Mesenchymal stem cell (in vitro differentiated cells and primary cell): ENCODE measurements around the gene TEX54.

Source experiments
- DNase-seq: peaks from one replicate; pipeline ENCODE4 v3.0.0-alpha.2; 2013
- H2AFZ ChIP-seq: one replicate; pipeline ENCODE4 v1.6.1; 2013; ENCODE audit warnings: low read depth, mild to moderate bottlenecking, control low read depth, inconsistent platforms, low read length, moderate library complexity
- H2AK5ac ChIP-seq: 2 replicates; pipeline ENCODE4 v1.6.1; 2013; ENCODE audit warnings: low read length, moderate library complexity, mild to moderate bottlenecking, inconsistent platforms; ENCODE audit not compliant: severe bottlenecking
- H2BK120ac ChIP-seq: one replicate; pipeline ENCODE4 v1.6.1; 2013; ENCODE audit warnings: low read depth, mild to moderate bottlenecking, inconsistent platforms, low read length, moderate library complexity
- H2BK12ac ChIP-seq, 2 experiments: one replicate each; pipeline ENCODE4 v1.6.1; 2013; ENCODE audit warnings: inconsistent platforms in 2 of 2, low read length in 2 of 2, mild to moderate bottlenecking in 2 of 2, moderate library complexity in 2 of 2, control low read depth in 1 of 2
- H2BK15ac ChIP-seq: one replicate; pipeline ENCODE4 v1.6.1; 2013; ENCODE audit warnings: mild to moderate bottlenecking, low read depth, inconsistent platforms; ENCODE audit not compliant: poor library complexity, severe bottlenecking
- H2BK5ac ChIP-seq: 2 replicates; pipeline ENCODE4 v1.6.1; 2013; ENCODE audit warnings: low read depth, mild to moderate bottlenecking, low read length, control low read depth, inconsistent platforms; ENCODE audit not compliant: poor library complexity, severe bottlenecking
- H3K14ac ChIP-seq, 2 experiments: one replicate each; pipeline ENCODE4 v1.6.1; 2013; ENCODE audit warnings: inconsistent platforms in 2 of 2, low read length in 2 of 2, control low read depth in 1 of 2, mild to moderate bottlenecking in 1 of 2, moderate library complexity in 1 of 2
- H3K18ac ChIP-seq, 2 experiments: one replicate each; pipeline ENCODE4 v1.6.1; 2013; ENCODE audit warnings: inconsistent platforms in 2 of 2, low read length in 2 of 2, control low read depth in 1 of 2, low read depth in 1 of 2, mild to moderate bottlenecking in 1 of 2
- H3K23ac ChIP-seq, 2 experiments: one replicate each; pipeline ENCODE4 v1.6.1; 2013; ENCODE audit warnings: inconsistent platforms in 2 of 2, low read length in 2 of 2, mild to moderate bottlenecking in 2 of 2, moderate library complexity in 2 of 2, control low read depth in 1 of 2
- H3K27ac ChIP-seq: 2 replicates; pipeline ENCODE4 v1.5.1; 2013; ENCODE audit warnings: mild to moderate bottlenecking, moderate library complexity, low read length, control low read depth, inconsistent platforms; ENCODE audit not compliant: poor library complexity, severe bottlenecking
- H3K27me3 ChIP-seq, 2 experiments: 2 replicates each; pipeline versions ENCODE4 v1.6.1 to v1.7.0; 2013; ENCODE audit warnings: low read length in 2 of 2, mild to moderate bottlenecking in 2 of 2, moderate library complexity in 2 of 2, control low read depth in 1 of 2, inconsistent platforms in 1 of 2; ENCODE audit not compliant: control insufficient read depth in 1 of 2, insufficient read depth in 1 of 2
- H3K36me3 ChIP-seq, 2 experiments: 2 replicates each; pipeline versions ENCODE4 v1.6.1 to v1.7.0; 2013; ENCODE audit warnings: low read length in 2 of 2, control low read depth in 1 of 2, inconsistent platforms in 1 of 2, low read depth in 1 of 2, mild to moderate bottlenecking in 1 of 2; ENCODE audit not compliant: insufficient read depth in 2 of 2, control insufficient read depth in 1 of 2
- H3K4ac ChIP-seq, 2 experiments: one replicate each; pipeline ENCODE4 v1.6.1; 2013; ENCODE audit warnings: inconsistent platforms in 2 of 2, low read length in 2 of 2, mild to moderate bottlenecking in 2 of 2, moderate library complexity in 2 of 2, control low read depth in 1 of 2, low read depth in 1 of 2
- H3K4me1 ChIP-seq: 2 replicates; pipeline ENCODE4 v1.6.1; 2013; ENCODE audit warnings: low read depth, low read length, control low read depth; ENCODE audit not compliant: control insufficient read depth, insufficient read depth
- H3K4me2 ChIP-seq: 2 replicates; pipeline ENCODE4 v1.6.1; 2013; ENCODE audit warnings: low read length, mild to moderate bottlenecking, inconsistent platforms; ENCODE audit not compliant: poor library complexity, severe bottlenecking
- H3K4me3 ChIP-seq, 2 experiments: 2 replicates each; pipeline versions ENCODE4 v1.5.1 to v1.7.0; 2013; ENCODE audit warnings: low read length in 2 of 2, mild to moderate bottlenecking in 2 of 2, control low read depth in 1 of 2, low read depth in 1 of 2; ENCODE audit not compliant: insufficient read depth in 1 of 2
- H3K79me1 ChIP-seq: replicated peaks from 2 replicates; pipeline ENCODE4 v1.6.1; 2013; ENCODE audit warnings: mild to moderate bottlenecking, control low read depth, low read length, inconsistent platforms; ENCODE audit not compliant: poor library complexity, severe bottlenecking
- H3K9ac ChIP-seq: 2 replicates; pipeline ENCODE4 v1.7.0; 2013; ENCODE audit warnings: mild to moderate bottlenecking, low read length, moderate library complexity
- H3K9me3 ChIP-seq: 2 replicates; pipeline ENCODE4 v1.7.0; 2013; ENCODE audit warnings: mild to moderate bottlenecking, low read length; ENCODE audit not compliant: control insufficient read depth
- H4K8ac ChIP-seq: one replicate; pipeline ENCODE4 v1.6.1; 2013; ENCODE audit warnings: inconsistent platforms, mild to moderate bottlenecking, low read length, moderate library complexity
- H4K91ac ChIP-seq: one replicate; pipeline ENCODE4 v1.6.1; 2013; ENCODE audit warnings: mild to moderate bottlenecking, low read length, inconsistent platforms
- WGBS: methylation state at CpG from one replicate; pipeline ENCODE4 v1.1.7; 2013; ENCODE audit warnings: mixed read lengths; 5-methylcytosine and 5-hydroxymethylcytosine counted together

Gene TEX54

DNA sequence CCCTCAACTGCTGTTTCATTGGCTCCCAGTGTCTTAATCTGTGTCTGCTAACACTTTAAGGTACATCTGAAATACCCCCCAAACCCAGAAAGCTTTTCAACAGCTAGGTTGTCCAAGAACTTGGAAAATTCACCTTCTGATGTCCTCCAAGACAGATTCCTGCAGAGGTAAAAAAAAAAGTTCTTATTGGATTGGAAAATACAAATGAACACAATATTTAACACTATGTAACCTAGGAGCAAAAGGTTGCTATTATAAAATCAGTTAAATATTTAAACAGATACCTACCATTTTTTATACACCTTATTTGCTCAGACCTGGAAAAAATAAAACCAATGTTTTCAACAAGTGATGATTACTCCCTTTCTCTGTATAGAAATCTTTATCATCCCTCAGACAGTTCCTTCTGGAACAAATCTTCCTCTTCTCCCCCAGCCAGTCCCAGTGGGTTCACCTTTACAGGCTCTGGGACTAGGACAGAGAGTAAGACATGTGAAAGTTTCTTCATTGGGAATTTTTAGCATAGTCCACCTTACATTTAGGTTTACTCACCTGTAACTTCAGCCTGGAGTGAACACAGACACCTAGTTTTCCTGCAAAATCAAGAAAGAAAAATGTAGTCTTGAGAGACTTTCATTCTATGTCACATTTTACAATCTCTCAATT lies 20.0 kb upstream of the TEX54 start:
- Histone ChIP-seq H2AFZ (no peak overlapping the region), H3K27ac (no peak overlapping the region), H2AK5ac (no peak overlapping the region), H3K27me3 (no peaks in the 10 kb centered on the region), H3K4me1 (peaks cover 8% of the 10 kb centered on the region), H4K8ac (no peak overlapping the region), H3K4me3 (no peak overlapping the region), H3K36me3 (peaks cover 13 to 38% of the 10 kb centered on the region in 2 experiments), H3K23ac (no peak overlapping the region), H3K79me1 (no peaks in the 10 kb centered on the region), H4K91ac (no peak overlapping the region), H2BK120ac (no peak overlapping the region), H3K18ac (no peak overlapping the region), H2BK12ac (no peak overlapping the region), H2BK15ac (no peak overlapping the region), H3K9me3 (no peaks in the 10 kb centered on the region), H3K14ac (no peak overlapping the region), H2BK5ac (no peak overlapping the region), H3K4me2 (no peak overlapping the region), H3K4ac (no peak overlapping the region), H3K9ac (peak overlapping the region; percentile 94)
- DNase-seq, result no peak

- H4K91ac ChIP-seq, result no peak overlapping the region
- H3K9me3 ChIP-seq, result no peaks in the 10 kb centered on the region
- no peak overlapping the region for H3K18ac ChIP-seq
- H3K14ac ChIP-seq, result no peak overlapping the region
- no peak overlapping the region for H3K4me2 ChIP-seq
- no peak overlapping the region for H3K4ac ChIP-seq
- H3K4me3 ChIP-seq, result no peak overlapping the region
- no peak overlapping the region for H2AFZ ChIP-seq
- H2BK15ac ChIP-seq, result no peak overlapping the region
- WGBS, result 79% methylated on average over 3 of the region's 3 CpGs
- no peak overlapping the region for H4K8ac ChIP-seq
- no peak overlapping the region for H3K23ac ChIP-seq
- no peak for DNase-seq
- no peak overlapping the region for H3K27ac ChIP-seq
- no peaks in the 10 kb centered on the region for H3K79me1 ChIP-seq
- H2BK120ac ChIP-seq, result no peak overlapping the region
- H2BK12ac ChIP-seq, result no peak overlapping the region
- no peak overlapping the region for H2AK5ac ChIP-seq
- H2BK5ac ChIP-seq, result no peak overlapping the region
- H3K4me1 ChIP-seq, result peaks cover 5% of the 10 kb centered on the region
- H3K27me3 ChIP-seq, result no peaks in the 10 kb centered on the region
- peaks cover 13 to 38% of the 10 kb centered on the region in 2 experiments for H3K36me3 ChIP-seq
- H3K9ac ChIP-seq, result no peak overlapping the region
Measured at GRCh38 chr11:62851807-62852522, 19.3 kb upstream of the TEX54 start.

- Histone ChIP-seq H3K9ac (no peak overlapping the region), H2BK12ac (no peak overlapping the region), H2AK5ac (no peak overlapping the region), H4K8ac (no peak overlapping the region), H3K4me3 (no peak overlapping the region), H3K23ac (no peak overlapping the region), H2AFZ (no peak overlapping the region), H3K9me3 (no peaks in the 10 kb centered on the region), H3K4ac (no peak overlapping the region), H4K91ac (no peak overlapping the region), H3K14ac (no peak overlapping the region), H3K27ac (no peak overlapping the region), H2BK15ac (no peak overlapping the region), H3K18ac (no peak overlapping the region), H2BK5ac (no peak overlapping the region), H3K27me3 (no peaks in the 10 kb centered on the region), H3K79me1 (no peaks in the 10 kb centered on the region), H3K36me3 (peaks cover 13 to 38% of the 10 kb centered on the region in 2 experiments), H3K4me2 (no peak overlapping the region), H3K4me1 (peaks cover 4% of the 10 kb centered on the region), H2BK120ac (no peak overlapping the region)
- DNase-seq, result no peak
- 59% methylated on average over 14 of the region's 15 CpGs for WGBS
Measured at GRCh38 chr11:62850911-62851806, 18.5 kb upstream of the TEX54 start.

- Histone ChIP-seq H3K4me1 (peaks cover 4% of the 10 kb centered on the region), H3K9me3 (no peaks in the 10 kb centered on the region), H2AFZ (no peak overlapping the region), H4K8ac (no peak overlapping the region), H3K18ac (no peak overlapping the region), H2BK12ac (no peak overlapping the region), H3K23ac (no peak overlapping the region), H3K27ac (no peak overlapping the region), H3K27me3 (no peaks in the 10 kb centered on the region), H3K9ac (no peak overlapping the region), H2BK5ac (no peak overlapping the region), H4K91ac (no peak overlapping the region), H2AK5ac (no peak overlapping the region), H3K79me1 (no peaks in the 10 kb centered on the region), H3K4ac (no peak overlapping the region), H3K4me2 (no peak overlapping the region), H3K36me3 (peaks cover 10 to 16% of the 10 kb centered on the region in 2 experiments), H3K4me3 (no peak overlapping the region), H2BK120ac (no peak overlapping the region), H3K14ac (no peak overlapping the region), H2BK15ac (no peak overlapping the region)
- 86% methylated on average over 1 of the region's 1 CpG for WGBS
- no peak for DNase-seq
Measured at GRCh38 chr11:62847767-62848314, 15.2 kb upstream of the TEX54 start.
